MM.1S (cell line): ENCODE results near the gene GPR17.

Experiments used
- EZH2 ChIP-seq: fragments of 300-600 bp; sonication (generic); optimal IDR thresholded peaks from 2 replicates; pipeline ENCODE3; 2017; ENCODE audit warnings: low read depth, mild to moderate bottlenecking, antibody characterized with exemption, low read length, mixed read lengths
- EZH2phosphoT487 ChIP-seq: fragments of 300-600 bp; sonication (generic); IDR thresholded peaks from 2 replicates; pipeline ENCODE4 v1.6.1; 2018; ENCODE audit warnings: antibody characterized with exemption, low read length
- TF ChIP-seq, protein P1 (sequence below): fragments of 300-600 bp; sonication (generic); IDR thresholded peaks from 2 replicates; pipeline ENCODE4 v1.5.1; 2016; ENCODE audit warnings: antibody characterized with exemption, low read length, mixed read lengths

DNA sequence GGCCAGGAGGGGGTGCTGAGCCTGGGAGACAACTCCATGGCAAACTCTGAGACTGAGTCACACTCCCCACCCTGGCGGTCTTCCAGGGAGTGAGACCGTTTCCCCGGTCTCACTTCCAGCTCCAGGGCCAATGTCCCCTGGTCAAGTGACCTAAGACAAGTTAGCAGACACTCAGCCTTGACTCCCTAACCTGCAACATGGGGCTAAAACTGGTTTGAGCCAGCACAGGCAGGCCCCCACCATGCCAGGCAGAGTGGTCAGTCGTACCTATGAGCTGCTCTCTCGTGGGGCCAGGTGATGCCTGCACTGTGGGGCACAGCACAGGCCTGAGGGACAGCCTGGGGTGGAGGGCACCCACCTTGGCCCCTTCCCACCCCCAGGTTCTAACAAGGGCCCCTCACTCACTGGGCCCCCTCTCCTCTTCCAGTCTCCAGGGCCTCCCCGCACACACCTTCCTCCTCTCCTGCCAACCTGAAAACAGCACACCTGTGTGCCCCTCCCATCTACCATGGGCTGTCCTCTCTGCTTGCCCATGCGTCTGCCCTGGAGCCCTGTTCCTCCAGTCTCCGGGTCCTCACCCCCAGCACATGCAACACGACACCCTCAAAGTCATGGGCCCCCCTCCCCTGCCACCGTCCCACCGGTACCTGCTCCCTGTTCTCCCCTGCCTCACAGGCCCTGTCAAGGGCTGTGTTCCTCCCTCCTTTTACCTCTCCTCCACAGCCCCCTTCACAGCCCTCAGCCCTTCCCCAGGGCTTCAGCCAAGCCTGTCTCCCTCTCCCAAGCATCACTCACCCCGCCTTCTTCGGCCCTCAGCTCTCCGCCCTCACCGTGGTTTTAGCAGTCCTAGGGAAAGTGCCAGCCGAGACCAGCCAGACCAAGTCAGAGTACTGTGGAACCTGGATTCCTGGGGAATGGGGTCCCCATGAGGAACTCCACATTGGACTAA, 1.6 kb downstream of the GPR17 start:
- no peak for TF ChIP-seq EZH2phosphoT487
- TF ChIP-seq, protein P1, sequence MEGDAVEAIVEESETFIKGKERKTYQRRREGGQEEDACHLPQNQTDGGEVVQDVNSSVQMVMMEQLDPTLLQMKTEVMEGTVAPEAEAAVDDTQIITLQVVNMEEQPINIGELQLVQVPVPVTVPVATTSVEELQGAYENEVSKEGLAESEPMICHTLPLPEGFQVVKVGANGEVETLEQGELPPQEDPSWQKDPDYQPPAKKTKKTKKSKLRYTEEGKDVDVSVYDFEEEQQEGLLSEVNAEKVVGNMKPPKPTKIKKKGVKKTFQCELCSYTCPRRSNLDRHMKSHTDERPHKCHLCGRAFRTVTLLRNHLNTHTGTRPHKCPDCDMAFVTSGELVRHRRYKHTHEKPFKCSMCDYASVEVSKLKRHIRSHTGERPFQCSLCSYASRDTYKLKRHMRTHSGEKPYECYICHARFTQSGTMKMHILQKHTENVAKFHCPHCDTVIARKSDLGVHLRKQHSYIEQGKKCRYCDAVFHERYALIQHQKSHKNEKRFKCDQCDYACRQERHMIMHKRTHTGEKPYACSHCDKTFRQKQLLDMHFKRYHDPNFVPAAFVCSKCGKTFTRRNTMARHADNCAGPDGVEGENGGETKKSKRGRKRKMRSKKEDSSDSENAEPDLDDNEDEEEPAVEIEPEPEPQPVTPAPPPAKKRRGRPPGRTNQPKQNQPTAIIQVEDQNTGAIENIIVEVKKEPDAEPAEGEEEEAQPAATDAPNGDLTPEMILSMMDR: no peak
- no peak for TF ChIP-seq EZH2
